Tibial nerve (tissue), 4 donors: ENCODE data around the gene CPNE2. TPM values are rescaled to one million over a fixed set of nuclear protein-coding genes. Genes with fewer than 3 reads are reported as not detected.

Experiments used
- DNase-seq, 2 donors: peaks; one replicate each; pipeline ENCODE4 v3.0.0-alpha.2; 2019; ENCODE audit warnings: low spot score in 2 of 2
- H3K27ac ChIP-seq, 4 donors: fragments of 200-600 bp; sonication (generic) in 3 of 4; one replicate each; pipeline ENCODE4 v1.5.1; 2017 to 2019; ENCODE audit warnings: mild to moderate bottlenecking in 1 of 4
- H3K27me3 ChIP-seq, 2 donors: fragments of 200-600 bp; sonication (generic) in 1 of 2; one replicate each; pipeline versions ENCODE4 v1.5.1 to v1.6.0; 2017 to 2019
- H3K36me3 ChIP-seq, 3 donors: fragments of 200-600 bp; sonication (generic); one replicate each; pipeline ENCODE4 v1.5.1; 2018 to 2019
- H3K4me1 ChIP-seq, 4 donors: fragments of 200-600 bp; sonication (generic) in 3 of 4; one replicate each; pipeline ENCODE4 v1.5.1; 2017 to 2019
- H3K4me3 ChIP-seq, 4 donors: fragments of 200-600 bp; sonication (generic) in 3 of 4; one replicate each; pipeline ENCODE4 v1.5.1; 2017 to 2019; ENCODE audit warnings: mild to moderate bottlenecking in 1 of 4, moderate library complexity in 1 of 4
- H3K9me3 ChIP-seq, 4 donors: fragments of 200-600 bp; sonication (generic) in 3 of 4; one replicate each; pipeline ENCODE4 v1.5.1; 2017 to 2019
- CTCF ChIP-seq, 5 experiments: fragments of 200-600 bp in 3 of 5; fragments of 450-650 bp in 2 of 5; sonication (generic) in 3 of 5; IDR thresholded peaks; one replicate each; pipeline ENCODE4 v1.5.1; 2016 to 2019; ENCODE audit warnings: antibody characterized with exemption in 5 of 5, mild to moderate bottlenecking in 3 of 5, moderate library complexity in 2 of 5
- EP300 ChIP-seq, 2 donors: sonication (generic); formaldehyde crosslinking; IDR thresholded peaks; one replicate each; pipeline ENCODE4 v1.6.1; 2017; ENCODE audit warnings: antibody characterized with exemption in 2 of 2, mild to moderate bottlenecking in 1 of 2
- POLR2A ChIP-seq, 2 donors: fragments of 450-650 bp; IDR thresholded peaks; one replicate each; pipeline ENCODE4 v1.6.1; 2017; ENCODE audit warnings: antibody characterized with exemption in 2 of 2, mild to moderate bottlenecking in 2 of 2, moderate library complexity in 2 of 2
- WGBS, 2 donors: methylation state at CpG; one replicate each; pipeline ENCODE4 v1.1.5; 2018; 5-methylcytosine and 5-hydroxymethylcytosine counted together
- total RNA-seq, 4 donors: library from RNA; depleted of rRNA; stranded (reverse); fragments of >200 nt; gene quantifications; one replicate each; pipeline ENCODE4 v1.1.0, GENCODE V29; 2016

The CPNE2 gene
- total RNA-seq, 4 donors from 2014 or later = 32.7 to 58.8 (median 46.0) TPM

DNA sequence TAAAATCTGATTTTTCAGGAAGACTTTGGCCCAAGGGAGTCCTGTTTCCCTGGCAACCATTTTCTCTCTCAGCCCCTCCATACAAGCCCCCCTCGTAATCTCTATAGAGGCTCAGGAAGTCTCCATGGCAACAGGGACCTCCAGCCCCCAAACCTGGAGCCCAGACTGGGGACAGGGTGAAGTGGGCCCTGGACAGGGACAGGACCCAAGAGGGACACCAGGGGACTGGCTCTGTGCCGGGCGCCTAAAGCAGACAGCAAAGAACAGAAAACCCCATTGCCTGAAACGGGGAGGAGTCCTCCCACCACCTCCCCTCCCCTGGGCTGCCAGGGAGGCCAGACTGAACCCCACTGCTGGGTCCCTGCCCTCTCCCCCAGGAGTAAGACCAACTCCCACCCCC is 40.6 kb downstream of the CPNE2 start:
- DNase-seq = no peak
- H3K27ac ChIP-seq = peak overlapping the region; percentile 64 to 95 (median 84)
- H3K9me3 ChIP-seq = no peaks in the 10 kb centered on the region
- peaks cover 0 to 49% (median 0%) of the 10 kb centered on the region in 3 donors for H3K36me3 ChIP-seq
- WGBS, 2 donors = 60 to 86% methylated on average over 3 to 4 of the region's 4 CpGs
- no peak overlapping the region for H3K4me3 ChIP-seq
- TF ChIP-seq CTCF (IDR thresholded peaks at IDR 0.05) (no peak), EP300 (IDR thresholded peaks at IDR 0.05) (no peak), POLR2A (IDR thresholded peaks at IDR 0.05) (no peak)
- H3K27me3 ChIP-seq = no peaks in the 10 kb centered on the region
- peaks cover 0 to 43% (median 7%) of the 10 kb centered on the region in 4 donors for H3K4me1 ChIP-seq

- peak overlapping the region in 3 of 4 donors; percentile 62 to 95 (median 92) for H3K27ac ChIP-seq
- 84% methylated on average over 8 to 10 of the region's 10 CpGs for WGBS, 2 donors
- no peaks in the 10 kb centered on the region for H3K27me3 ChIP-seq
- H3K36me3 ChIP-seq = peaks cover 0 to 47% (median 0%) of the 10 kb centered on the region in 3 donors
- H3K4me1 ChIP-seq = peaks cover 0 to 41% (median 7%) of the 10 kb centered on the region in 4 donors
- H3K4me3 ChIP-seq = no peak overlapping the region
- no peak for DNase-seq
- no peak for TF ChIP-seq EP300 (IDR thresholded peaks at IDR 0.05)
- no peak for TF ChIP-seq POLR2A (IDR thresholded peaks at IDR 0.05)
- no peak for TF ChIP-seq CTCF (IDR thresholded peaks at IDR 0.05)
- H3K9me3 ChIP-seq = no peaks in the 10 kb centered on the region
These were observed 41.5 kb downstream of the CPNE2 start for GRCh38 chr16:57133886-57134285.

GRCh38 chr16:57134982-57135381 is 42.6 kb downstream of the CPNE2 start:
- Histone ChIP-seq H3K4me1 (peaks cover 0 to 46% (median 9%) of the 10 kb centered on the region in 4 donors), H3K27ac (peak overlapping the region in 3 of 4 donors; percentile 17 to 92 (median 62)), H3K36me3 (peaks cover 0 to 43% (median 0%) of the 10 kb centered on the region in 3 donors), H3K27me3 (no peaks in the 10 kb centered on the region), H3K4me3 (no peak overlapping the region), H3K9me3 (no peaks in the 10 kb centered on the region)
- 90 to 95% methylated on average over 2 of the region's 2 CpGs for WGBS, 2 donors
- DNase-seq = no peak
- TF ChIP-seq CTCF (IDR thresholded peaks at IDR 0.05) = no peak

GRCh38 chr16:57137043-57137442 is 44.7 kb downstream of the CPNE2 start:
- Histone ChIP-seq H3K9me3 (no peaks in the 10 kb centered on the region), H3K27ac (peak overlapping the region in 1 of 4 donors; percentile 22), H3K36me3 (peaks cover 0 to 43% (median 0%) of the 10 kb centered on the region in 3 donors), H3K4me3 (no peak overlapping the region), H3K27me3 (no peaks in the 10 kb centered on the region), H3K4me1 (peaks cover 0 to 47% (median 10%) of the 10 kb centered on the region in 4 donors)
- WGBS, 2 donors = 71 to 85% methylated on average over 14 of the region's 14 CpGs
- no peak for DNase-seq
- TF ChIP-seq CTCF (IDR thresholded peaks at IDR 0.05) (no peak), EP300 (IDR thresholded peaks at IDR 0.05) (no peak), POLR2A (IDR thresholded peaks at IDR 0.05) (no peak)

GRCh38 chr16:57137566-57138273 is 45.3 kb downstream of the CPNE2 start:
- Histone ChIP-seq H3K36me3 (peaks cover 0 to 43% (median 0%) of the 10 kb centered on the region in 3 donors), H3K4me3 (no peak overlapping the region), H3K27ac (peak overlapping the region in 1 of 4 donors; percentile 22), H3K9me3 (no peaks in the 10 kb centered on the region), H3K4me1 (peaks cover 0 to 47% (median 12%) of the 10 kb centered on the region in 4 donors), H3K27me3 (no peaks in the 10 kb centered on the region)
- no peak for TF ChIP-seq EP300 (IDR thresholded peaks at IDR 0.05)
- no peak for DNase-seq
- 62 to 89% methylated on average over 6 to 10 of the region's 10 CpGs for WGBS, 2 donors
